HG03108 (cell line): ENCODE measurements around the gene STK32B.

Source experiments
- ATAC-seq: cut with Tn5 transposase; IDR thresholded peaks from one replicate; pipeline ENCODE4 v1.9.1; 2021; ENCODE audit warnings: moderate library complexity; ENCODE audit not compliant: unreplicated experiment

Gene STK32B

DNA sequence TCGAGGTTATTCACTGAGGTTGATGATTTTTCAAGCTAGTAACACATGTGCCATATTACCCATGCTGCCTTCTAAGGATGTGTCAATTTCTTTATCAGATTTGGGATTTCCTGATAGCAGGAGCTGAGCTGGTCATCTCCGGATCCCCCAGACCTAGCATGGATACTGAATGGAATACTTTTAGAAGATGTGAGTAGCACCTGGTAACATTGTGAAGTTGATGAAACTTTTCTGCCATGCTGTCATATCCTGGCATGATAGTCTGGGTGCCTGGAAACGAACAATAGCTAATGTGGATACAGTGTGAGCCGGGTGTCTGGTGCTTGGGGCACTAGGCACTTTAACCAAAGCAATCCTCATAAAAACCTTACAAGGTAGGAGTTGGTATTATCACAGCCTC, 21.1 kb upstream of the STK32B start:
- ATAC-seq = no peak

DNA sequence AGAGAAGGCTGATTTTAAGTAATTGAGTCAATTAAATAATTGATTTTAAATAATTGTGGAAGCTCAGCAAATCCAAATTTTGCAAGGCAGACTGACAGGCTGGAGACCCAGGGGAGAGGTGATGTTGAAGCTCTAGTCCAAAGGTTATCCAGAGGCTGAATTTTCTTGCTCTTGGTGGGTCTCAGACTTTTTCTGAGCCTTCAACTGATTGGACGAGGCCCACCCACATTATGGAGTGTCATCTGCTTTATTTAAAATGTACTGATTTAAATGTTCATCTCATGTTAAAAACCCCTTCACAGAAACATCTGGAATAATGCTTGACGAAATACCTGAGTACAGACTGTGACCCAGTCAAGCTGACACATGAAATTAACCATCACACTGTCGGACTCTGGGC, 20.4 kb upstream of the STK32B start:
- no peak for ATAC-seq

DNA sequence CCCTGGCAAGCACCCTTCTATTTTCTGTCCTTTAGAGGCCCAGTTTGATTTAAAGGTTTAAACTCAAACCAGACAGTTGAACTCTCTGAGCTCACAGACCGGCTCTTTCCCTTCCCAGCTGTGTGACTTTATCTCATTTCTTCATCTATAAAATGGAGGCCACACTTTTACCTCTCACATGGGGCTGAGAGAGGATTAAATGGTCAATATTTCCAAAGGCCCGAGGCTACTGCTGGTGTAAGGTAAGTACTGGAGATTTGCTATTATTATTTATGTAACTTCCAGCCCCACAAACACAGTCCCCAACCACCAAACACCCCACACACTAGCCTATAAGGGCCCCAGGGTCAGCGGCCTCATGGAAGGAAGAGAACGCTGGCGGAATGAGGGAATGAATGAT, 18.5 kb upstream of the STK32B start:
- ATAC-seq = no peak

DNA sequence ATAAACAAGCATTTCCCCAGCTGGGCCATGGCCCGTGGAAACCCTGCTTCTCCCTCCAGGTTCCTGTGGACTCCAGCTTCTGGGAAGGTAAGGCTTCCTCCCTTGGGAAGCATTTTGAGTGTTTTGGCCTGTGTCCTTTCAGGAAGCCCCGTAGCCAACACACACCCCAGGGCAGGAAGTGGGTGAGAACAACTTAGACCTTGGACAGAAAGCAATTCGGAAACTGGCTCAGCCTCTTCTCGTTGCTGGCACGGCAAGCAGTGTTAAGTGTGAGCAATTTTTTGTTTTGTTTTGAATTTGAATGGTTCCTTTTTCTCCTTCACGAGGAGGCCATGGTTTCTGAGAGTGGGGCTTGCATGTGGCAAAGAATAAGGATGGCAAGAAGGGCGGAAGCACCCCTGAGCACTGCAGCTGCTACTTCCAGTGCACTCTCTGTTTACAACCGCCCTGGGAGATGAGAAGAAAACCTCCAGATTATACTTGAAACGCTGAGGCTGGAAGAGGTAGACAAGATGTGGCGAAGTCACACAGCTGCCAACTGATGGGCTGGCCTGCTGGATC, 17.9 kb upstream of the STK32B start:
- ATAC-seq = no peak

DNA sequence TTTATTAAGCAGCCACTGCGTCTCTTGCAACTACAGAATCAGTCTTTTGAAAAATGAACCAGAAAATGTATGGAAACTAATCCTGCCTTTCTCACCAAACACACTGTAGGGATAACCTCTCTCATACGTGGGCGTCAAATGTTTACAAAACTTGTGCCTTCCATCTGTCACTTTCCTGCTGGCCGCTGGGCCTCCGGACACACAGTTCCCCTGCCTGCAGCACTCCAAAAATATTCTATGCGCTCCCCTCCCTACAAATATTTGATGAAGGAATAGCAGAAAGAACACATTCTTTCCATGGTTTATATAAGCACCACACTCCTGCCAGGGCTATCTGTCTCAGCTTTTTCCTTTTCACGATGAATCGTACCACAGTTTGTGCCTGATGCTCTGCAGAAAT, 17.1 kb upstream of the STK32B start:
- ATAC-seq = no peak

DNA sequence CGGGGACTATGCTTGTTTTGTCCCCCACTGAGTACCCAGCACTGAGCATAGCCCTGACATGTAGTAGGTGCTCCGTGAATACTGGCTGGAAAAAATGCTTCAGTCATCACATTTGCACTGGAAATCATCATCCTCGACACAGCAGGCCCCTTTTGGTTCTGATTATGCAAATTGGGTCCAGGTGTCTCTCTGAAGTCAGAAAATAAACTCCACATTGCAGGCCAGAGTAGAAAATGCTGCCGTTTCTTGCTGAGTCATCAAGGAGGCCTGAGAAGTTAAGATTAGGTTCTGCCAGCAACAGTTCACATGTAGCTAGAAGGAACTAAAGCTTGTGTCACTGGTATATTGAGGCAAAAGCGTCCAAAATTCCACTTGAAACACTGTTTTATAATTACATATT, 15.0 kb upstream of the STK32B start:
- no peak for ATAC-seq

DNA sequence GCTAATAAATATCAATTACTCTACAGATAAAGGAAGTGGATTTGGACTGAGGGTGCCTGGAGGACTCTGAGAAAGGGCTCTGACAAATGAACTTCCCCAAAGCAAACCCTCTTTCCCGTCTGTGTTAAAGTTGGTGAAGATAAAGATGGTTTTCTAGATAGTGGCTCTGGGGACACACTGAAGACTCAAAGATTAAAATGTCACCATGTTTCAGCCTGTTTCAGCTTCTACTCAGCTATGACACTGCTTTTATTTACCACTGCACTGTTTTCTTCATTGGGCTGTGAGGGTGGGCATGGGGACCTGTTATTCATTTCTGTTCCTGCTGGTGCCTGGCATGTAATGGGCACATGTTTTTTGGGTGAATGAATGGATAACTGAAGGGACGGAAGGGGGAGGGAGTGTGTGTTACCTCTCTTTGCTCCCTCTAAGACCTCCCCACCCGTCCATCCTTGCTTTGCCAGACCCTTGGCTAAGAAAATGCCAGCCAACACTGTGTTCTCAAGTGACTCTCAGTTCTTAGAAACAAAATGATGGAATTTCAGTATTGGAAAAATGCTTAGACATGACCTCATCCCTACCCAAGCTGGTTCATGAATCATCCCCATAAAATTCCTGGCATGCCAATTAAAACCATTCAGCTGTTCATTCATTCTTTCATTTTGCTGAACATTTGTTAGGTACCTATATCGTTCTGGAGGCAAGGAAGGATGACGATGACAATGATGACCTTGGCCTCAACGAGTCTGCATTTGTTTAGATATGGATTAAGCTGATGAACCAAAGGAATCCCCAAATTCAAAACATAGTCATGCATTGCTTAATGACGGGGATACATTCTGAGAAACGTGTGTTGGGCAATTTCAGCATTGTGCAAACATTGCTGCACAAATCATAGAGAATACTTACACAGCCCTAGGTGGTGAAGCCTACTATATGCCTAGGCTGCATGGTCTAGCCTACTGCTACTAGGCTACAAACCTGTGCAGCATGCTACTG, 13.4 kb upstream of the STK32B start:
- ATAC-seq = no peak

DNA sequence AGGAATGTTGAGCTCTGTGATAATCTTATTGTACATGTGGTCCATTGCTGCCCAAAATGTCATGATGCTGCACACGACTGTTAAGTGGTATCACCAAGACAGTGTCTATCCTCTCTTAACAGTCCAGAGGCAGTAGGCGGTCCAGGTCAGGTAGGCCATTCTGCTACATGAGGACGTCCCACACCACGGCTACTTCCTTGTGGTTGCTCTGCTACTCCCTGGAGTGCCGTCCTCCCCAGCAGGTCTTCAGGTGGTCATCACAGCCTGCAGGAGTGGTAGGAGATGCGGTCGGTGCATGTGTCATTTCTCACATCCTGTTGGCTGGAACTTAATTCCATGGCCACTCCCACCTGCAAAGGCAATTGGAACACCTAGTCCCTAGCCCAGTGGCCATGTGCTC, 11.5 kb upstream of the STK32B start:
- no peak for ATAC-seq

DNA sequence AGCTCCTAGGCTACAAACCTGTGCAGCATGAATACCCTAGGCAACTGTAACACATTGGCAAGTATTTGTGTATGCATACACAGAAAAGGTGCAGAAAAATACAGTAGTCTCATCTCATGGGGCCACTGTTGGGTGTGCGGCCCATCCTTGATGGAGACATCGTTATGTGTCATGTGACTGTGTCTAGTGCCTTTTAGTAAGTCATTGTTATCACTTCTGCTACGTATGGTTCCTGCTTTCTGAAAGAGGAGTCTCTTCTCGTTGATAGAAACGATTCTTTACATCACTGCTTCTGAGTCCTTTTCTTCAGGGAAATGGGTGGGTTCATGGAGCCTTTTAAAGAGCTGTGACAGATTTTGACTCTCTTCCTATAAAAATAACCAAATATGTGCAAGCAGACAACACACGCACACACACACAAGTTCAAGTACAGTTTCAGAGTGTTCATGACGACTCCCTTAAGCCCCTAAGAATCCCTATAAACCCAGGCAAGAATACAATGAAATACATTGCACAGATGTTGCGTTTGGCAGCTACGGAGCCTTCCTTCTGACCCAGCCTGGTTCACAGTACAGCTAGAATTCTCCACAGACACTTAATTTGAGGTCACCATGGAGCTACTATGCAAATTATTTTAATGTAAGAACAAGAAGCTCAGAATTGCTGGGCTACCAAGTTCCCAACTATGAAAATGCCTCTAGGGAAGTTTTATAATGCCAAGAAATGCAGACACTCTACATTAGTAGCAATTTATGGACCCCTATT, 10.2 kb upstream of the STK32B start:
- ATAC-seq = no peak

DNA sequence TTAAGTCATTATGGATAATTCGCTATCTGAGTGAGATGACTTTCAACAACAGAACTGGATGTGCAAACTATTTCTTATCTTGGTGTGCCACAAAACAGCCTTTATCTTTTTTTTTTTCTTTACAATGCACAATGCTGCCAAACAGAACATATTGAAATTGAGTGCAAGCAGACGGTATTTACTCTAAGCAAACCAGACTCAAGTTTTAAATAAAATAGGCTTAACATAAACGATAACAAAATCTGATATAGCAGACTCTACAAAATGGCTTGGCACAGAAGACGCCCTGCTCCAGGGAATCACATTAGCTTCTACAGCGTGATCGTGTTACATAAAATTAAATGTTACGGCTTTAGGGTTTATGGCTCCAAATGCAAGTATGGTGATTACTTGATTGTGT, 9.6 kb upstream of the STK32B start:
- ATAC-seq = no peak

DNA sequence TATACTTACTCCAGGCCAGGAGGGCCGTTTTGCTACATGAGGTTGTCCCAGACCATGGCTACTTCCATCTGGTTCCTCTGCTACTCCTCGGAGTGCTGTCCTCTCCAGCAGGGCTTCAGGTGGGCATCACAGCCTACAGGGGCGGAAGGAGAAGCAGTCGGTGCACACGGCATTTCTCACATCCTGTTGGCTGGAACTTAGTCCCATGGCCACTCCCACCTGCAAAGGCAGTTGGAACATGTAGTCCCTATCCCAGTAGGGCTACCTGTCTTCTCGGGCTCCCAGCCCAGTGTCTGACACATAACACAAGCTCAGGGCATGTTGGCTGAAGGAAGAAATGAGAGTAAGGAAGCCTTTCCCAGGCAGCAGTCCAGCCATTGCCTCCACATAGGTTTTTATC, 7.7 kb upstream of the STK32B start:
- ATAC-seq = no peak

DNA sequence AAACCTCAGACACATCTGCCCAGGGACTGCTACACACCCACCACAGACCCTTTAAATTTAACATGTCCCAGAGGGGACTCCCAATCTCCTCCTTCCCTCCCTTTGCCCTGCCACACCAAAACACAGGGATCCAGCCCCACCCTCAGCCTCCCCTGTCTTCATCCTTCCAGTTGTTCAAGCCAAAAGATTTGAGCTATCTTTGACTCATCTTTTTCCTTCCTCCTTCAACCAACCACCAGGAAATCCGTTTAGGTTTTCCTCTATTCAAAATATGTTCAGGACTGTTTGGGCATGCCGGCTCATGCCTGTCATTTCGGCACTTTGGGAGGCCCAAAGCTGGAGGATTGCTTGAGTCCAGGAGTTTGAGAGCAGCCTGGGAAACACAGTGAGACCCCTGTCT, 6.9 kb upstream of the STK32B start:
- no peak for ATAC-seq

DNA sequence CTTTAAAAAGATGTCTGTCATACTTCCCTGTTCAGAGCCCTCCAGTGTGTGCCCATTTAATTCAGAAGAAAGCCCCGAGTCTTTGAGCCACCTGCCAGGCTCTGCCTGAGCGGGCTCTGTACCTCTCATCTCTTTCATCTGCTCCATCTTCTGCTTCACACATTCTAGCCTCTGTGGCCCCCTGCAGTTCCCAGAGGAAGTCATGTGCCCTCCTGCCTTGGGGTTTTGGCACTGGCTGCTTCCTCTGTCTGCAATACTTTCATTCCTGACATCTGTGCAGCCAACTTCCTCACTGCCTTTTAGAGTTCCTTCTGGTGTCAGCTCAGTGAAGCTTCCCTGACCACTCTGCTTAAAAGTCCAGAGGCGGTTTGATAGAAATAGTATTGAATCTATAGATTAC, 6.2 kb upstream of the STK32B start:
- no peak for ATAC-seq

DNA sequence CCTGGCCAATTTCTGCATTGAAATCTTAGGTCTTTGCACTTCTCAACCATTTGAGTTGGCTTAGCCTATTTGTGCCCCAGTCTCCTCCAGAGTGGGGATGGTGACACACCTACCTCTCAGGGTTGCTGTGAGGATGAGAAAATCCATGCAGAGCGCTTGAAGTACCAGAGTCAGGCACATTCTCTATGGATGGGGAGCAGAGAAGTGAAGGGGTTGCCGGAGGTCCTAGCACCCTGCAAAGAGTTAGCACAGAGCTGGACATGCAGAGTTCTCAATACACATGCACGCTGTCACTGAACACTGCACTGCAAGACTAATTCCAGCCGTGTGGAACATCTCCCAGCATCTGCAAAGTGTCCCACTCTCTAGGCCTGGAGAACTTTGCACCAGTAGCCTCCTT, 2.6 kb upstream of the STK32B start:
- ATAC-seq = no peak

DNA sequence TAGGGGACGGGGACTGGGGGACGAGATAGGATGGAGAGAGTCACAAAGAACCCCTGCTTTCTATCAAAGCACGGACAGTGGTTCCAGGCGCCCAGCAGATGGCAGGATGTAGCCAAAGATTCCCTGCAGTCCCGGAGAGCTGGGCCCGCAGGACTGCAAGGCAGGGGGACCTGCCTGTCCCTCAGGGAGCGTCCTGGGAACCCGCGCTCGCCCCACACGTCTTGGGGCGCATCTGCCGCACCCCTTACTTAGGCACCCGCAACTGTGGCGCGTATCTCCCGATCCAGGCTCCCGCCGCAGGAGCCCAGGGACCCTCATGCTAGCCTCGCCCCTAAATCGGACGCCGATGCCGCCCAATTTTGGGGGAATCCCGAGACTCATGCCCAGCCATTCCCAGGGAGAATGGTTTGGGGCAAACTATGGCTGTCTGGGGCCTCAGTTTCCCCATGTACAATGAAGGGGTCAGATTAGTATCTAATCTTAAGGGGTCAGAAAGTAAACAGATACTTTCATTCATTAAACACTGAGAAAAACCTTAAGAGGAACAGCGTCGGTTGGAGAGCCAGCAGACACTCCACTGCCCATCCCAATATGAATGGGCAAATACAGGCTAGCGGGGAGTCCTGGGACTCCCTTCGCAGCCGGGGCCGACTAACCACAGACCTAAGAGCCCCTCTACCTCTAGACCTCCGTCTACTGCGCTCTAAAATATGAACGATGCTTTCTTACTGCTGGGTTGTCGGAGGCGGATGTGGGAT, 581 bp upstream of the STK32B start:
- ATAC-seq = no peak

DNA sequence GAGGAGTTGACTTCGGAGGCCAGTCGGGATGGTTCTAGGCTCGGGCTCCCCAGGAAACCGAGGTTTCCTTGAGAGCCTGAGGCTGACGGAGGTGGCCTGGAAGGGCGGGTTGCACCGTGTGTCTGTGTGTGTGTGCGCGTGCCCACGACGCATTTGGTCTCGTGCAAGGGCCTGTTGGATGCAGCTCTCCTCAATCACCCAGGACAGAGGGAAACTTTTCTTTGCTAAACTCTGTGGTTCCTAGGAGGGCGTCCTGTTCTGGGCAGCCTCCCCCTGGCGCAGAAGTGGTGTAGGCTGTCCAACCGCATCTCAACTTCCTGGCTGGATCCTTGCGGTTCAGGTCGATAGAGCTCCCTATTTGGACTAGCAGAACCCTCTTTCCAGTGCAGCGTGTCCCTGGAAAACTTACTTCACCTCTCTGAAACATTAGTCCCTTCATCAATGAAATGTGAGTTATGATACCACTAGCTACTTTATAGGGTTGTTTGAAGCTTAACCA, 973 bp downstream of the STK32B start:
- ATAC-seq = no peak

DNA sequence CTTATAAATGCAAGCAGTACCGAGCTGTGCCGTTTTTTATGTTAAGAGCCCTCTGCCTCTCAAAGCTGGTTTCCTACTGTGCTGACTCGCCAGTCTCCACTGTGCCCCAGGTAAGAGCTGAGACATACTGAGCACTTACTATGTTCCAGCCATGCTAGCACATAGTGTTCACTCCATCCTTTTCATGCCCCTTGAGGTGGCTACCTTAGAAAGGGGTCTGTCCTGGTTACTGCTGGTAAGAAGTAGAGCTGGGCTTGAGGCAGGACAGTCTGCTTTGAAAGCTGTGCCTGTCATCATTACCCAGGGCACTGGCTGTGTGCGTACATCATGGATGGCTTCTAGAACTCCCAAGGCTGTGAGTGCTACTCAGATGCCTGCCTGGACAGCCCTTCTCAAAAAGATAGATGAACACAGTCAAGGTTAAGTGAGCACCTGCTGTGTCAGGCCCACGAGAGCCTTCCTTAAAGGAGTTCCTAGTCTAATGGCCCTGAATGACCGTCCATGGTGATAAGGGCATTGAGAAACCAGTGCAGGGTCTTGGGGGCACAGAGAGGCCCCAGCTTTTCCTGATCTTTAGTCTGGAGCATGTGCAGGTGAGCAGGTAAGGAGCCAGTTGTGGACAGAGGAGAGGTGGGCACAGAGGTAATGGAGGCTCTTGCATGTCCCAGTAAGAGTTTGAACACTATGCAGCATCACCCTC, 1.6 kb downstream of the STK32B start:
- no peak for ATAC-seq

DNA sequence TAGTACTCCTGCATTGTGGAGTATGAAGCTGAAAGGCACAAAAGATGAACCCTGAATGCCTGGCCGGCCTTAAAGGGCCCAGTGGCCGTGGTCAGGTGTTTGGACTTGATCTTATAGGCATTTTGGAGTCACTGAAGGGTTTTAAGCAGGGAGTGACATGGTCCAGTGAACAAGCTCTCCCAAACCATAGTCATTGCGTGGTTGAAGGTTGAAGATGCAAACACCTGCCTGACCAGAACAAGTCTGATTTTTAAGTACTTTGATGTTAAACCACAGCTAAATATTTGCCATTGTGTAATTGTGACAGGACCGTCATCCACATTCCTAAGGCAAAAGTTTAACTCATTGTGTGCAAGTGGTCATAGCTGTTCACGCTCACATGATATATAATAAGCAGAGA, 3.3 kb downstream of the STK32B start:
- ATAC-seq = no peak

DNA sequence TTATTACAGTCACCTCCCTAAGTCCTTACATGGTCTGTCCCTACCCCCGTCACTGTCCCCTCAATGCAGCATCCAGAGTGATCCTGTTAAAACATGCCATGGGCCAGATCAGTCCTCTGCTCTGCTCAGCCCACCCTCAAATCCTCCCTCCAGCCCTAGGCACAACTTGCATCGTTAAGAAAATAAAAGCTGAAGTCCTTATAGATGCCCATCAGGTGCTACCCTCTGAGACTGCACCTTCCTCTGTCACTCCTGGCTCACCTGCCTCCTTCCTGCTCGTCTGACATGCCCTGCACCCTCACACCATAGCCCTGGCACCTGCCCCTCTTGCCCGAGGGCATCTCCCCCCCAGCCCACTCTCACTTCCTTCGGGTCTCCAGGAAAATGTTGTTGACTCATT, 4.1 kb downstream of the STK32B start:
- ATAC-seq = no peak

DNA sequence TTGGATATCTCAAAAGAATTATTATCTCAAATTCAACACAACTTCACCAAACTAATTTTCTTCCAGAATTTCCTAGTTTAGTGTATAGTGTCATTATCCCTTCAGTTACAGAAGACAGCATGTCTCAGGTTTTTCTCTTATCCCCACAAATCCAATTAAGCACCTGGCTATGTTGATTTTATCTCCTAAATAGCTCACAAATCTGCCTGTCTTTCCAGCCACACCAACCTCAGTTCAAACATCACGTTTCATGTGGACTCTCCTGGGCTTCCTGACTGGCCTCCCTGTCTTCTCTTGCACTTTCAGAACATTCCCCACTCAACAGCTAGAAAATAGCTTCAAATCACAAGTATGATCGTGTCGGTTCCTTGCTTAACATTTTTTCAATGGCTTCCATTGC, 14.8 kb downstream of the STK32B start:
- ATAC-seq = no peak
